GM23338 (cell line): ENCODE results near the gene CCDC110. TPM values are rescaled to one million over a fixed set of nuclear protein-coding genes. Genes with fewer than 3 reads are reported as not detected.

Experiments used
- CREB1 ChIP-seq: fragments of 250-450 bp; sonication (Bioruptor Pico); IDR thresholded peaks from 2 replicates; pipeline ENCODE4 v1.5.0; 2020; ENCODE audit warnings: low read depth, mild to moderate bottlenecking, moderate library complexity
- CTCF ChIP-seq, 2 experiments: fragments of 200-600 bp in 1 of 2; sonication (generic) in 1 of 2; conservative IDR thresholded peaks; 2 replicates each; pipeline versions ENCODE4 v1.5.1 to v1.6.1; 2016 to 2017; ENCODE audit warnings: antibody characterized with exemption in 2 of 2, low read depth in 2 of 2, mild to moderate bottlenecking in 2 of 2, moderate library complexity in 1 of 2
- JUNB ChIP-seq: IDR thresholded peaks from one replicate; pipeline ENCODE4 v1.6.1; 2016; ENCODE audit warnings: antibody characterized with exemption; ENCODE audit not compliant: unreplicated experiment
- NANOG ChIP-seq: IDR thresholded peaks from 2 replicates; pipeline ENCODE4 v1.6.1; 2016; ENCODE audit warnings: antibody characterized with exemption, borderline replicate concordance
- STAT1 ChIP-seq: IDR thresholded peaks from one replicate; pipeline ENCODE4 v1.6.1; 2016; ENCODE audit warnings: antibody characterized with exemption; ENCODE audit not compliant: unreplicated experiment
- ZNF114 ChIP-seq: fragments of 250-450 bp; sonication (Bioruptor Pico); IDR thresholded peaks from 2 replicates; pipeline ENCODE4 v1.5.0; 2020; ENCODE audit warnings: mild to moderate bottlenecking, moderate library complexity
- ZNF462 ChIP-seq: fragments of 250-450 bp; sonication (Bioruptor Pico); IDR thresholded peaks from 2 replicates; pipeline ENCODE4 v1.5.0; 2020; ENCODE audit warnings: mild to moderate bottlenecking, moderate library complexity
- polyA plus RNA-seq: library from polyadenylated mRNA; unstranded; fragments of >200 nt; fragmentation: Nextera tagmentation; extraction: Ambion mirVana; gene quantifications from 2 replicates; pipeline ENCODE4 v1.2.1, GENCODE V29; 2016
- total RNA-seq: library from RNA; depleted of rRNA; stranded (reverse); fragments of >200 nt; shearing (Covaris generic); gene quantifications from 2 replicates; pipeline ENCODE4 v1.2.3, GENCODE V29; 2014
- TF ChIP-seq, protein P1 (sequence below): IDR thresholded peaks from 2 replicates; pipeline ENCODE4 v1.6.1; 2016; ENCODE audit warnings: antibody characterized with exemption

The CCDC110 gene
- total and polyA plus RNA-seq, 2 experiments from 2014 or later, result 5.4 to 6.7 TPM

DNA sequence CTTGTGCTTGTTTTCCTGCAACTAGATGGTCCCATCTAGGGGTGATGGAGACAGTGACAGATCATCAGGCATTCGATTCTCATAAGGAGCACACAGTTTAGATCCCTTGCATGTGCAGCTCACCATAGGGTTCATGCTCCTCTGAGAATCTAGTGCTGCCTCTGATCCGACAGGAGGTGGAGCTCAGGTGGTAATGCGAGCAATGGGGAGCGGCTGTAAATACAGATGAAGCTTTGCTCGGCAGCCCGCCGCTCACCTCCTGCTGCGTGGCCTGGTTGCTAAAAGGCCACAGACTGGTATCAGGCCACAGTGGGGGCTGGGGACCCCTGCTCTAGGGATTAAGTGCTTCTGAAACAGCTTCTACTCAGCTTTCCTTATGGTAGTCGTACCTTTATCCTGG, 28.5 kb upstream of the CCDC110 start (continued):
- TF ChIP-seq ZNF462 (CRISPR knock-in tag) (no peak), STAT1 (no peak), CTCF (conservative IDR thresholded peaks at IDR 0.05; ENCODE audit: low read depth in 2 of 2) (no peak), CREB1 (CRISPR knock-in tag) (no peak), JUNB (no peak), ZNF114 (no peak), NANOG (no peak)
- TF ChIP-seq, protein P1, sequence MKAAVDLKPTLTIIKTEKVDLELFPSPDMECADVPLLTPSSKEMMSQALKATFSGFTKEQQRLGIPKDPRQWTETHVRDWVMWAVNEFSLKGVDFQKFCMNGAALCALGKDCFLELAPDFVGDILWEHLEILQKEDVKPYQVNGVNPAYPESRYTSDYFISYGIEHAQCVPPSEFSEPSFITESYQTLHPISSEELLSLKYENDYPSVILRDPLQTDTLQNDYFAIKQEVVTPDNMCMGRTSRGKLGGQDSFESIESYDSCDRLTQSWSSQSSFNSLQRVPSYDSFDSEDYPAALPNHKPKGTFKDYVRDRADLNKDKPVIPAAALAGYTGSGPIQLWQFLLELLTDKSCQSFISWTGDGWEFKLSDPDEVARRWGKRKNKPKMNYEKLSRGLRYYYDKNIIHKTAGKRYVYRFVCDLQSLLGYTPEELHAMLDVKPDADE, result no peak
